H1 (cell line): ENCODE measurements around the gene LEPR.

Source experiments
- CEBPB ChIP-seq: IDR thresholded peaks from 2 replicates; pipeline ENCODE4 v1.6.1; 2012; ENCODE audit warnings: low read depth, low read length
- CTCF ChIP-seq, 3 experiments: IDR thresholded peaks; 1 replicate in 2 of 3; 2 replicates in 1 of 3; pipeline versions ENCODE4 v1.5.1 to v1.6.1; 2011; ENCODE audit warnings: low read length in 3 of 3, mild to moderate bottlenecking in 3 of 3, inconsistent platforms in 2 of 3, low read depth in 1 of 3, moderate library complexity in 1 of 3; ENCODE audit not compliant: insufficient read depth in 1 of 3; ENCODE audit errors: control extremely low read depth in 1 of 3
- POLR2AphosphoS5 ChIP-seq: IDR thresholded peaks from 2 replicates; pipeline ENCODE4 v1.6.1; 2011; ENCODE audit warnings: low read depth, low read length
- SP2 ChIP-seq: IDR thresholded peaks from 2 replicates; pipeline ENCODE4 v1.6.1; 2012; ENCODE audit warnings: mild to moderate bottlenecking, low read length, inconsistent platforms

DNA sequence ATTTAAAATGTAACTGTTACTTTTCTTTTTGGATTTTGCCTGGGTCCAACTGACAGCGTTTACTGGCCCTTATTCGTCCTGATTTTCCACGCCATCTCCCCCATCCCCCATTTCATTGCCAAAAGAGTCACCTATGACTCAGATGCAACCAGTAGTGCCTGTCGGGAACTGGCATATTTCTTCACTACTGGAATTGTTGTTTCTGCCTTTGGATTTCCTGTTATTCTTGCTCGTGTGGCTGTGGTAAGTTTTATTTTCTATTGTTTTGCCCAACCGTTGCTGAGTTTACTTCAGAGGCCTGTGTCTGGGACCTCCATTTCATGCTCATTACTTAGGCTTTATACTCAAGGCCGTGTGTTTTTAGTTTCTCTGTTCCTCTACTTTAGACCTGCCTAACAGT, 9.3 kb downstream of the LEPR start:
- TF ChIP-seq POLR2AphosphoS5 = no peak
- no peak for TF ChIP-seq CEBPB
- no peak for TF ChIP-seq CTCF (IDR thresholded peaks at IDR 0.05; ENCODE audit: control extremely low read depth in 1 of 3, insufficient read depth in 1 of 3, low read depth in 1 of 3, low read length in 3 of 3)
- TF ChIP-seq SP2 = no peak
